B cell (primary cell): ENCODE results near the gene MICAL3. TPM values are rescaled to one million over a fixed set of nuclear protein-coding genes. Genes with fewer than 3 reads are reported as not detected.

Experiments
- ATAC-seq: fragments of 200-7000 bp; cut with Tn5 transposase; one replicate; pipeline ENCODE4 v1.10.0; 2021; ENCODE audit warnings: low read depth, mild to moderate bottlenecking, moderate number of reproducible peaks, moderate library complexity
- CTCF ChIA-PET: fragments of 350-600 bp; sonication (Branson Sonifier 250); formaldehyde crosslinking; loops from one replicate; lab custom pipeline; 2021; ENCODE audit warnings: antibody characterized with exemption, inconsistent platforms; lab: Charles Lee
- POLR2A ChIA-PET: fragments of 350-600 bp; sonication (Branson Sonifier 250); formaldehyde crosslinking; loops from one replicate; lab custom pipeline; 2021; ENCODE audit warnings: antibody characterized with exemption; lab: Charles Lee
- DNase-seq: peaks from one replicate; pipeline ENCODE4 v3.0.0; 2013
- H2AFZ ChIP-seq: 2 replicates; pipeline ENCODE4 v1.6.1; 2012; ENCODE audit warnings: mild to moderate bottlenecking, low read depth, low read length; ENCODE audit not compliant: insufficient read depth, poor library complexity, severe bottlenecking
- H3K27ac ChIP-seq, 2 donors: 1 replicate in 1 of 2; 2 replicates in 1 of 2; pipeline ENCODE4 v1.5.1; 2012 to 2013; ENCODE audit warnings: low read length in 2 of 2, mild to moderate bottlenecking in 2 of 2, moderate library complexity in 1 of 2
- H3K27me3 ChIP-seq, 4 experiments: fragments of 200-600 bp in 1 of 4; sonication (generic) in 1 of 4; replicated peaks in 1 of 4; 1 replicate in 2 of 4; 2 replicates in 2 of 4; pipeline versions ENCODE4 v1.6.1 to v1.7.0; 2013 to 2016; ENCODE audit warnings: low read length in 3 of 4, mild to moderate bottlenecking in 2 of 4, mixed read lengths in 1 of 4, moderate library complexity in 1 of 4; ENCODE audit not compliant: insufficient read depth in 4 of 4, control insufficient read depth in 3 of 4; ENCODE audit errors: control extremely low read depth in 1 of 4
- H3K36me3 ChIP-seq, 2 experiments: replicated peaks in 1 of 2; 1 replicate in 1 of 2; 2 replicates in 1 of 2; pipeline versions ENCODE4 v1.6.1 to v1.7.1; 2013; ENCODE audit warnings: low read length in 1 of 2; ENCODE audit not compliant: insufficient read depth in 2 of 2, control insufficient read depth in 1 of 2; ENCODE audit errors: control extremely low read depth in 1 of 2, extremely low read depth in 1 of 2
- H3K4me1 ChIP-seq, 2 donors: fragments of 200-600 bp in 1 of 2; sonication (generic) in 1 of 2; 1 replicate in 1 of 2; 2 replicates in 1 of 2; pipeline versions ENCODE4 v1.5.1 to v1.6.1; 2013 to 2017; ENCODE audit warnings: low read length in 2 of 2; ENCODE audit not compliant: control insufficient read depth in 2 of 2, insufficient read depth in 2 of 2
- H3K4me2 ChIP-seq: replicated peaks from 2 replicates; pipeline ENCODE3; 2012; ENCODE audit warnings: mild to moderate bottlenecking, low read depth, low read length; ENCODE audit not compliant: poor library complexity, severe bottlenecking
- H3K4me3 ChIP-seq, 5 experiments: fragments of 200-600 bp in 1 of 5; sonication (generic) in 1 of 5; 1 replicate in 3 of 5; 2 replicates in 2 of 5; pipeline versions ENCODE4 v1.5.1 to v1.7.0; 2011 to 2016; ENCODE audit warnings: low read length in 4 of 5, mild to moderate bottlenecking in 4 of 5, low read depth in 2 of 5, control low read depth in 1 of 5, moderate library complexity in 1 of 5; ENCODE audit not compliant: insufficient read depth in 1 of 5; ENCODE audit errors: control extremely low read depth in 1 of 5, extremely low read depth in 1 of 5
- H3K79me2 ChIP-seq: fragments of 200-600 bp; sonication (generic); one replicate; pipeline ENCODE4 v1.6.0; 2016; ENCODE audit warnings: low read length; ENCODE audit not compliant: control insufficient read depth, insufficient read depth
- H3K9ac ChIP-seq: fragments of 200-600 bp; sonication (generic); 2 replicates; pipeline ENCODE4 v1.6.1; 2017; ENCODE audit warnings: mild to moderate bottlenecking, low read length, moderate library complexity
- H3K9me3 ChIP-seq, 3 donors: one replicate each; pipeline versions ENCODE4 v1.6.1 to v1.7.1; 2013; ENCODE audit warnings: low read length in 2 of 3; ENCODE audit not compliant: control insufficient read depth in 2 of 3, insufficient read depth in 1 of 3; ENCODE audit errors: control extremely low read depth in 1 of 3
- H4K20me1 ChIP-seq: 2 replicates; pipeline ENCODE4 v1.6.0; 2012; ENCODE audit warnings: mild to moderate bottlenecking, low read length; ENCODE audit not compliant: insufficient read depth, control insufficient read depth, poor library complexity, severe bottlenecking
- H3K27ac Mint-ChIP-seq: one replicate; pipeline ENCODE4 v1.8.0; 2021; ENCODE audit warnings: mixed read lengths
- H3K27me3 Mint-ChIP-seq: one replicate; pipeline ENCODE4 v1.8.0; 2021; ENCODE audit warnings: mixed read lengths
- H3K4me1 Mint-ChIP-seq: one replicate; pipeline ENCODE4 v1.8.0; 2021; ENCODE audit warnings: mixed read lengths
- H3K4me3 Mint-ChIP-seq: one replicate; pipeline ENCODE4 v1.8.0; 2021; ENCODE audit warnings: mixed read lengths
- H3K9me3 Mint-ChIP-seq: one replicate; pipeline ENCODE4 v1.8.0; 2022; ENCODE audit warnings: mixed read lengths; ENCODE audit not compliant: insufficient read depth
- EZH2 ChIP-seq: IDR thresholded peaks from 2 replicates; pipeline ENCODE4 v1.6.1; 2012; ENCODE audit warnings: borderline replicate concordance, low read depth, mild to moderate bottlenecking, moderate library complexity, low read length; ENCODE audit not compliant: insufficient read depth, poor library complexity, severe bottlenecking
- WGBS: methylation state at CpG from one replicate; pipeline ENCODE4 v1.1.5; 2013; ENCODE audit warnings: missing lambda C conversion rate; ENCODE audit not compliant: insufficient coverage; 5-methylcytosine and 5-hydroxymethylcytosine counted together
- intact Hi-C: fragments of 100-400 bp; cut with micrococcal nuclease; formaldehyde crosslinking; loops from one replicate; pipeline ENCODE4 v1.10.0; 2022
- polyA plus RNA-seq: library from polyadenylated mRNA; depleted of rRNA; stranded (reverse); fragments of >200 nt; gene quantifications from 2 replicates; pipeline ENCODE4 v1.2.3, GENCODE V29; 2012
- small RNA-seq: library from RNA; depleted of rRNA; stranded (forward); fragments of <200 nt; gene quantifications from one replicate; pipeline ENCODE3, GENCODE V24; 2012; ENCODE audit warnings: low replicate concordance, low read depth; ENCODE audit not compliant: insufficient read length
- total RNA-seq, 2 donors: library from RNA; stranded (reverse); fragments of 120-200 nt in 1 of 2; gene quantifications; 1 replicate in 1 of 2; 2 replicates in 1 of 2; pipeline versions ENCODE4 v1.2.3 to v1.2.4, GENCODE V29; 2013 to 2022
- TF ChIP-seq, protein P1 (sequence below): fragments of 200-600 bp; IDR thresholded peaks from one replicate; pipeline ENCODE4 v1.8.0; 2022; ENCODE audit warnings: antibody characterized with exemption, mild to moderate bottlenecking

Gene MICAL3
- total and polyA plus RNA-seq, 2 donors (not counting 1 experiment from before 2014, with no cell fraction given), result 50.5 to 253 TPM

- no peaks in the 10 kb centered on the region for H3K27me3 ChIP-seq
- H3K79me2 ChIP-seq, result peaks cover 15% of the 10 kb centered on the region
- no peak overlapping the region for H3K27ac ChIP-seq
- no peak for DNase-seq
- no peak for ATAC-seq
- H3K4me1 ChIP-seq, result peaks cover 0 to 6% of the 10 kb centered on the region in 2 donors
- ChIA-PET POLR2A (no interaction called here), CTCF (interaction anchor here (1.0 kb wide), 1 partner anchor 47 kb away, joined by 3 read pairs; no protein-coding TSS in a partner anchor)
- no peaks in the 10 kb centered on the region for H3K9me3 ChIP-seq
- no peak overlapping the region for H3K4me2 ChIP-seq
- no peaks in the 10 kb centered on the region for H3K27me3 Mint-ChIP-seq
- no peak overlapping the region for H3K4me3 ChIP-seq
- no peak overlapping the region for H3K4me3 Mint-ChIP-seq
- peaks cover 4 to 56% of the 10 kb centered on the region in 2 experiments for H3K36me3 ChIP-seq
- no peak overlapping the region for H3K27ac Mint-ChIP-seq
- no peaks in the 10 kb centered on the region for H4K20me1 ChIP-seq
- no peak for TF ChIP-seq EZH2
- TF ChIP-seq, protein P1, sequence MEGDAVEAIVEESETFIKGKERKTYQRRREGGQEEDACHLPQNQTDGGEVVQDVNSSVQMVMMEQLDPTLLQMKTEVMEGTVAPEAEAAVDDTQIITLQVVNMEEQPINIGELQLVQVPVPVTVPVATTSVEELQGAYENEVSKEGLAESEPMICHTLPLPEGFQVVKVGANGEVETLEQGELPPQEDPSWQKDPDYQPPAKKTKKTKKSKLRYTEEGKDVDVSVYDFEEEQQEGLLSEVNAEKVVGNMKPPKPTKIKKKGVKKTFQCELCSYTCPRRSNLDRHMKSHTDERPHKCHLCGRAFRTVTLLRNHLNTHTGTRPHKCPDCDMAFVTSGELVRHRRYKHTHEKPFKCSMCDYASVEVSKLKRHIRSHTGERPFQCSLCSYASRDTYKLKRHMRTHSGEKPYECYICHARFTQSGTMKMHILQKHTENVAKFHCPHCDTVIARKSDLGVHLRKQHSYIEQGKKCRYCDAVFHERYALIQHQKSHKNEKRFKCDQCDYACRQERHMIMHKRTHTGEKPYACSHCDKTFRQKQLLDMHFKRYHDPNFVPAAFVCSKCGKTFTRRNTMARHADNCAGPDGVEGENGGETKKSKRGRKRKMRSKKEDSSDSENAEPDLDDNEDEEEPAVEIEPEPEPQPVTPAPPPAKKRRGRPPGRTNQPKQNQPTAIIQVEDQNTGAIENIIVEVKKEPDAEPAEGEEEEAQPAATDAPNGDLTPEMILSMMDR, result no peak
- no peak overlapping the region for H2AFZ ChIP-seq
- intact Hi-C loops, result no loop called here
- H3K4me1 Mint-ChIP-seq, result peaks cover 8% of the 10 kb centered on the region
- WGBS, result 98% methylated on average over 19 of the region's 21 CpGs
- H3K9ac ChIP-seq, result no peak overlapping the region
- no peaks in the 10 kb centered on the region for H3K9me3 Mint-ChIP-seq
Observed at GRCh38 chr22:17738386-17739128, 285.8 kb downstream of the MICAL3 start.

Small RNA genes within 50 kb of the gene (small RNA-seq; reads per million reads assigned to genes)
- not detected for gene MIR3198-1
- not detected for gene MIR648

Other genes starting within 250 kb of the MICAL3 start
- gene PEX26, start 53.4 kb upstream of the MICAL3 start, total RNA-seq, result 33.4 and 35.4 TPM in 2 replicates
- gene PEX26, start 53.4 kb upstream of the MICAL3 start, polyA plus RNA-seq, result 9.4 and 10.9 TPM in 2 replicates
- gene TUBA8, start 86.2 kb upstream of the MICAL3 start, total RNA-seq, result 1.8 and 3.6 TPM in 2 replicates
- 2.8 and 3.4 TPM in 2 replicates for gene TUBA8, start 86.2 kb upstream of the MICAL3 start, polyA plus RNA-seq
- gene USP18, start 125.6 kb upstream of the MICAL3 start, total RNA-seq, result 1.0 and 1.2 TPM in 2 replicates
- 2.4 and 4.3 TPM in 2 replicates for gene USP18, start 125.6 kb upstream of the MICAL3 start, polyA plus RNA-seq